Trophoblast cell (in vitro differentiated cells and primary cell): ENCODE results near the gene SPTB.

ENCODE experiments used
- DNase-seq, 2 donors: peaks; one replicate each; pipeline ENCODE4 v3.0.0-alpha.2; 2016
- H2AFZ ChIP-seq: 2 replicates; pipeline ENCODE4 v1.6.1; 2013; ENCODE audit warnings: low read length, moderate library complexity, mild to moderate bottlenecking; ENCODE audit not compliant: insufficient read depth, poor library complexity
- H2AK5ac ChIP-seq: 2 replicates; pipeline ENCODE4 v1.6.1; 2013; ENCODE audit warnings: mild to moderate bottlenecking, low read length
- H2BK120ac ChIP-seq: 2 replicates; pipeline ENCODE4 v1.6.1; 2013; ENCODE audit warnings: low read length, mild to moderate bottlenecking, moderate library complexity; ENCODE audit not compliant: insufficient read depth, poor library complexity
- H2BK12ac ChIP-seq: 2 replicates; pipeline ENCODE4 v1.6.1; 2013; ENCODE audit warnings: mild to moderate bottlenecking, low read length, moderate library complexity
- H2BK5ac ChIP-seq: 2 replicates; pipeline ENCODE4 v1.6.1; 2013; ENCODE audit warnings: low read length, low read depth, moderate library complexity, mild to moderate bottlenecking; ENCODE audit not compliant: poor library complexity
- H3K14ac ChIP-seq: 2 replicates; pipeline ENCODE4 v1.6.1; 2013; ENCODE audit warnings: mild to moderate bottlenecking, low read length
- H3K18ac ChIP-seq: 2 replicates; pipeline ENCODE4 v1.6.1; 2013; ENCODE audit warnings: mild to moderate bottlenecking, low read length
- H3K23ac ChIP-seq: 2 replicates; pipeline ENCODE4 v1.6.1; 2013; ENCODE audit warnings: low read length
- H3K27ac ChIP-seq: 2 replicates; pipeline ENCODE4 v1.5.1; 2013; ENCODE audit warnings: low read depth, mild to moderate bottlenecking, inconsistent platforms, low read length, moderate library complexity
- H3K27me3 ChIP-seq: 2 replicates; pipeline ENCODE4 v1.6.1; 2013; ENCODE audit warnings: inconsistent platforms, mild to moderate bottlenecking, low read length, moderate library complexity; ENCODE audit not compliant: insufficient read depth
- H3K36me3 ChIP-seq, 2 experiments: 1 replicate in 1 of 2; 2 replicates in 1 of 2; pipeline ENCODE4 v1.6.1; 2013; ENCODE audit warnings: low read length in 2 of 2, mild to moderate bottlenecking in 2 of 2, moderate library complexity in 1 of 2; ENCODE audit not compliant: insufficient read depth in 2 of 2, control insufficient read depth in 1 of 2
- H3K4ac ChIP-seq: 2 replicates; pipeline ENCODE4 v1.6.1; 2013; ENCODE audit warnings: low read depth, mild to moderate bottlenecking, low read length, moderate library complexity
- H3K4me1 ChIP-seq, 2 experiments: 1 replicate in 1 of 2; 2 replicates in 1 of 2; pipeline ENCODE4 v1.6.1; 2013; ENCODE audit warnings: low read length in 2 of 2, mild to moderate bottlenecking in 2 of 2, moderate library complexity in 1 of 2; ENCODE audit not compliant: insufficient read depth in 2 of 2, control insufficient read depth in 1 of 2
- H3K4me2 ChIP-seq: 2 replicates; pipeline ENCODE4 v1.6.1; 2013; ENCODE audit warnings: inconsistent platforms, mild to moderate bottlenecking, low read length, moderate library complexity
- H3K4me3 ChIP-seq: 2 replicates; pipeline ENCODE4 v1.5.1; 2013; ENCODE audit warnings: mild to moderate bottlenecking, low read depth, low read length, inconsistent platforms
- H3K79me1 ChIP-seq: one replicate; pipeline ENCODE4 v1.6.1; 2013; ENCODE audit warnings: low read length
- H3K79me2 ChIP-seq: 2 replicates; pipeline ENCODE4 v1.6.1; 2013; ENCODE audit warnings: low read length, mild to moderate bottlenecking; ENCODE audit not compliant: control insufficient read depth, insufficient read depth, poor library complexity
- H3K9ac ChIP-seq: 2 replicates; pipeline ENCODE4 v1.6.1; 2013; ENCODE audit warnings: mild to moderate bottlenecking, low read length
- H3K9me3 ChIP-seq: 2 replicates; pipeline ENCODE4 v1.6.1; 2013; ENCODE audit warnings: low read depth, mild to moderate bottlenecking, control low read depth, inconsistent platforms, low read length; ENCODE audit not compliant: insufficient read depth
- H4K12ac ChIP-seq: 2 replicates; pipeline ENCODE4 v1.6.1; 2013; ENCODE audit warnings: low read depth, mild to moderate bottlenecking, low read length, moderate library complexity
- H4K8ac ChIP-seq: 2 replicates; pipeline ENCODE4 v1.6.1; 2013; ENCODE audit warnings: low read depth, mild to moderate bottlenecking, low read length, moderate library complexity
- H4K91ac ChIP-seq: one replicate; pipeline ENCODE4 v1.6.1; 2013; ENCODE audit warnings: low read depth, mild to moderate bottlenecking, low read length, moderate library complexity
- WGBS: extraction: QIAGEN DNeasy Blood & Tissue Kit; methylation state at CpG from one replicate; pipeline ENCODE4 v1.1.7; 2013; ENCODE audit warnings: missing lambda C conversion rate; ENCODE audit not compliant: insufficient read length, insufficient coverage; ENCODE audit errors: extremely low coverage; 5-methylcytosine and 5-hydroxymethylcytosine counted together

Gene SPTB

GRCh38 chr14:64877846-64878245 is 1.9 kb downstream of the SPTB start:
- Histone ChIP-seq H4K8ac (no peak overlapping the region), H3K9ac (no peak overlapping the region), H2BK120ac (no peak overlapping the region), H3K4ac (no peak overlapping the region), H4K91ac (no peak overlapping the region), H3K79me1 (no peaks in the 10 kb centered on the region), H3K79me2 (no peaks in the 10 kb centered on the region), H3K36me3 (no peaks in the 10 kb centered on the region), H3K27ac (no peak overlapping the region), H3K23ac (no peak overlapping the region), H3K27me3 (peaks cover 23% of the 10 kb centered on the region), H2AK5ac (no peak overlapping the region), H3K4me3 (no peak overlapping the region), H3K9me3 (peaks cover 2% of the 10 kb centered on the region), H3K18ac (no peak overlapping the region), H3K4me1 (peaks cover 7 to 15% of the 10 kb centered on the region in 2 experiments), H2BK12ac (no peak overlapping the region), H4K12ac (no peak overlapping the region), H3K4me2 (no peak overlapping the region), H3K14ac (no peak overlapping the region), H2BK5ac (no peak overlapping the region), H2AFZ (no peak overlapping the region)
- no CpG with 5 or more reads among the region's 4 CpGs for WGBS
- no peak for DNase-seq

DNA sequence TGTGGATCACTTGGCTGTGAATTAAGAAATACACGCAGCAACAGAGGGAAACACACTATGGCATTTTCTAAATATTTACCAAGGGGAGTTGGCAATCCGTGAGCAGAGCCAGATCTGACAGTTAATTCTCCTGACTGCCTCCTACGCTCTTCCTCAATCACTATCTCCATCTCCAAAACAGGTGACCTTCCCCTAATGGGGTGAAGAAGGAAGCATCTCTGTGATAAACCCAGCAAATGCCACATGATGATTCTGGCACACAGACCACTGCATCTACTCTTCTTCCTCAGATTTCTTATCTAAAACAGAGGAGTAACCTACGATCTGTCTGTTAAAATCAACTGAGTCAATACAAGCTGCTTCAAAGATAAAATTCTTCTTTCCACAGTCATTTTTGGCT is 4.4 kb downstream of the SPTB start:
- no peak overlapping the region for H2BK12ac ChIP-seq
- H3K79me1 ChIP-seq: no peaks in the 10 kb centered on the region
- no peak overlapping the region for H3K4ac ChIP-seq
- H3K9ac ChIP-seq: no peak overlapping the region
- no peak overlapping the region for H3K27ac ChIP-seq
- H3K4me1 ChIP-seq: peaks cover 7 to 10% of the 10 kb centered on the region in 2 experiments
- no peak overlapping the region for H3K14ac ChIP-seq
- H3K4me2 ChIP-seq: no peak overlapping the region
- no peaks in the 10 kb centered on the region for H3K79me2 ChIP-seq
- no peaks in the 10 kb centered on the region for H3K36me3 ChIP-seq
- no peak overlapping the region for H3K4me3 ChIP-seq
- peaks cover 2% of the 10 kb centered on the region for H3K9me3 ChIP-seq
- no peak overlapping the region for H2BK120ac ChIP-seq
- no peak overlapping the region for H4K8ac ChIP-seq
- no CpG with 5 or more reads among the region's 4 CpGs for WGBS
- H3K18ac ChIP-seq: no peak overlapping the region
- no peak overlapping the region for H3K23ac ChIP-seq
- H3K27me3 ChIP-seq: peaks cover 17% of the 10 kb centered on the region
- H2BK5ac ChIP-seq: no peak overlapping the region
- H4K91ac ChIP-seq: no peak overlapping the region
- no peak overlapping the region for H4K12ac ChIP-seq
- DNase-seq: no peak
- H2AFZ ChIP-seq: no peak overlapping the region
- H2AK5ac ChIP-seq: no peak overlapping the region

DNA sequence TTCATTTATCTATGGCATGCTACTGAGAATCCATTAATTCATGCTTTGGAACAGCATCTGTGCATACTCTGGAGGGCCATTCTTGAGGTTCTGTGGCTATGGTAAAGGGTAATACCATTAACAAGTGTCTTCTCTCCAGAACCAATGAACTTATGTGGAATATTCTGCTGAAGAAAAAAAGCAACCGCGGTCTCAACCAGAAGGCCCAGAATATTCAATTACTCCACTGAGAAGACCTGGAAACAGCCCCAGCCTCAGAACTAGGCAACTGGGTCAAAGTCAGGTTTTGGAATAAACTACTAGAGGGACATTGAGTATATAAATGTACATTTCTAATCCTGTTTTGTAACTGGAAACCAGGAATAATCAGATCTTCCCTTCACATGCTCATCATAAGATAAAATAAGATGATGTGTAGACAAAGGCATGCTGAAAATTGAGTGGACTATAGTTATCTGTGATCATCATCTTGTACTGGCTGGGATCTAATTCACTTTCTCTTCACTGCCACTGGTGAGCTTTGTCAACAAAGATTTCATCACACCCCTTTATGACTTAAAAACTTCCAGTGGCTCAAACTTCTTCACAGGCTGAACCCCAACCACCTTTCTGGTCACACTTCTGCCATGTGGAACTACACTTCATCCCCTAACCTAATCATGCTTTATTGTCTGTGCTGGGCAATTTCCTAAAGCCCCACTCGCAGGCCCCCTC is 6.0 kb downstream of the SPTB start:
- Histone ChIP-seq H3K79me2 (no peaks in the 10 kb centered on the region), H3K4me1 (no peaks in the 10 kb centered on the region), H4K12ac (no peak overlapping the region), H3K27me3 (peaks cover 6% of the 10 kb centered on the region), H2AFZ (no peak overlapping the region), H2AK5ac (no peak overlapping the region), H3K36me3 (no peaks in the 10 kb centered on the region), H3K4ac (no peak overlapping the region), H3K4me2 (no peak overlapping the region), H3K23ac (no peak overlapping the region), H4K8ac (no peak overlapping the region), H3K27ac (no peak overlapping the region), H2BK12ac (no peak overlapping the region), H3K4me3 (no peak overlapping the region), H2BK120ac (no peak overlapping the region), H3K9ac (no peak overlapping the region), H3K18ac (no peak overlapping the region), H3K79me1 (no peaks in the 10 kb centered on the region), H2BK5ac (no peak overlapping the region), H3K9me3 (no peaks in the 10 kb centered on the region), H4K91ac (no peak overlapping the region), H3K14ac (no peak overlapping the region)
- no CpG with 5 or more reads among the region's 3 CpGs for WGBS
- DNase-seq: no peak

- Histone ChIP-seq H4K91ac (no peak overlapping the region), H4K8ac (no peak overlapping the region), H2AK5ac (no peak overlapping the region), H3K79me1 (no peaks in the 10 kb centered on the region), H3K27me3 (no peaks in the 10 kb centered on the region), H3K9me3 (no peaks in the 10 kb centered on the region), H4K12ac (no peak overlapping the region), H3K4ac (no peak overlapping the region), H3K14ac (no peak overlapping the region), H3K9ac (no peak overlapping the region), H3K27ac (no peak overlapping the region), H3K4me3 (no peak overlapping the region), H2BK120ac (no peak overlapping the region), H3K23ac (no peak overlapping the region), H3K4me2 (no peak overlapping the region), H3K36me3 (no peaks in the 10 kb centered on the region), H3K79me2 (no peaks in the 10 kb centered on the region), H2AFZ (no peak overlapping the region), H2BK5ac (no peak overlapping the region), H3K18ac (no peak overlapping the region), H3K4me1 (no peaks in the 10 kb centered on the region), H2BK12ac (no peak overlapping the region)
- DNase-seq: no peak
- WGBS: no CpG with 5 or more reads among the region's 2 CpGs
These were observed 8.4 kb downstream of the SPTB start for GRCh38 chr14:64871344-64871743.
